A673 (cell line): Measurements from ENCODE around the gene CHAF1A. TPM values are rescaled to one million over a fixed set of nuclear protein-coding genes. Genes with fewer than 3 reads are reported as not detected.

Experiments used
- BruUV-seq: library from RNA; stranded (reverse); fragments of 400-500 nt; replicated peaks from 2 replicates; lab custom pipeline; 2021; lab: Mats Ljungman, UMichigan
- CTCF ChIA-PET: fragments of 300-600 bp; sonication (Branson Sonifier 250); formaldehyde crosslinking; loops from one replicate; lab custom pipeline; 2022; ENCODE audit warnings: antibody characterized with exemption; lab: Charles Lee
- POLR2A ChIA-PET: fragments of 300-600 bp; sonication (Branson Sonifier 250); formaldehyde crosslinking; loops from one replicate; lab custom pipeline; 2022; ENCODE audit warnings: antibody characterized with exemption; ENCODE audit not compliant: low non-redundant PET; lab: Charles Lee
- DNase-seq: peaks from one replicate; pipeline ENCODE4 v3.0.0-alpha.2; 2015; ENCODE audit warnings: low spot score
- H3K27ac ChIP-seq: fragments of 200-600 bp; sonication (generic); 2 replicates; pipeline ENCODE4 v1.5.1; 2016; ENCODE audit warnings: mixed run types, low read depth, mild to moderate bottlenecking, mixed read lengths, antibody characterized with exemption, low read length; ENCODE audit not compliant: poor library complexity, severe bottlenecking
- H3K27me3 ChIP-seq: fragments of 200-600 bp; sonication (generic); replicated peaks from 2 replicates; pipeline ENCODE4 v1.6.1; 2017; ENCODE audit warnings: mixed run types, low read depth, mild to moderate bottlenecking, mixed read lengths, antibody characterized with exemption, low read length; ENCODE audit not compliant: insufficient read depth, poor library complexity
- H3K36me3 ChIP-seq: fragments of 200-600 bp; sonication (generic); 2 replicates; pipeline ENCODE4 v1.6.1; 2016; ENCODE audit warnings: mixed run types, mild to moderate bottlenecking, mixed read lengths, antibody characterized with exemption, low read length; ENCODE audit not compliant: insufficient read depth, poor library complexity, severe bottlenecking
- H3K4me1 ChIP-seq: fragments of 200-600 bp; sonication (generic); 2 replicates; pipeline ENCODE4 v1.6.1; 2017; ENCODE audit warnings: mixed run types, mild to moderate bottlenecking, mixed read lengths, antibody characterized with exemption, low read length; ENCODE audit not compliant: insufficient read depth, poor library complexity, severe bottlenecking
- H3K4me3 ChIP-seq: fragments of 200-600 bp; sonication (generic); 2 replicates; pipeline ENCODE4 v1.5.1; 2016; ENCODE audit warnings: low read depth, mixed run types, mild to moderate bottlenecking, mixed read lengths, low read length; ENCODE audit not compliant: poor library complexity, severe bottlenecking
- H3K9me3 ChIP-seq: fragments of 200-600 bp; sonication (generic); 2 replicates; pipeline ENCODE4 v1.6.1; 2016; ENCODE audit warnings: mixed run types, low read depth, mild to moderate bottlenecking, mixed read lengths, antibody characterized with exemption, low read length; ENCODE audit not compliant: poor library complexity, severe bottlenecking
- CTCF ChIP-seq: fragments of 300-800, 200-600 bp; sonication (generic); conservative IDR thresholded peaks from 2 replicates; pipeline ENCODE4 v1.5.1; 2017; ENCODE audit warnings: low read depth, mild to moderate bottlenecking, antibody characterized with exemption, low read length, moderate library complexity, mixed read lengths
- EZH2 ChIP-seq: fragments of 200-600 bp; sonication (generic); IDR thresholded peaks from 2 replicates; pipeline ENCODE4 v1.6.1; 2017; ENCODE audit warnings: borderline replicate concordance, low read depth, mild to moderate bottlenecking, mixed read lengths, antibody characterized with exemption, low read length; ENCODE audit not compliant: poor library complexity, severe bottlenecking
- intact Hi-C: fragments of 100-400 bp; cut with micrococcal nuclease; formaldehyde crosslinking; loops from one replicate; pipeline ENCODE4 v1.10.0; 2022; ENCODE audit not compliant: unreplicated experiment
- total RNA-seq: library from RNA; stranded (reverse); gene quantifications from 2 replicates; pipeline ENCODE4 v1.2.3, GENCODE V29; 2021

CHAF1A gene
- total RNA-seq, 1 experiment from 2014 or later: 115 TPM

- intact Hi-C loops: no loop called here
- peak; percentile 57 for DNase-seq
- POLR2A ChIA-PET: no interaction called here
- Histone ChIP-seq H3K27ac (peak overlapping the region; percentile 19), H3K4me3 (no peak overlapping the region), H3K27me3 (no peaks in the 10 kb centered on the region), H3K9me3 (no peaks in the 10 kb centered on the region), H3K36me3 (no peaks in the 10 kb centered on the region), H3K4me1 (peaks cover 42% of the 10 kb centered on the region)
- CTCF ChIA-PET: interaction anchor here (1.0 kb wide), 1 partner anchor 27 kb away, joined by 6 read pairs; no protein-coding TSS in a partner anchor
- no TSS peak for BruUV-seq
- no peak for TF ChIP-seq CTCF
- TF ChIP-seq EZH2: no peak
Measured at GRCh38 chr19:4379383-4380253, 22.8 kb upstream of the CHAF1A start.

GRCh38 chr19:4380254-4380727 is 22.1 kb upstream of the CHAF1A start:
- Histone ChIP-seq H3K4me1 (peaks cover 35% of the 10 kb centered on the region), H3K27me3 (no peaks in the 10 kb centered on the region), H3K36me3 (no peaks in the 10 kb centered on the region), H3K9me3 (no peaks in the 10 kb centered on the region), H3K4me3 (no peak overlapping the region), H3K27ac (peak overlapping the region; percentile 15)
- no peak for DNase-seq
- ChIA-PET CTCF (interaction anchor here (1.0 kb wide), 1 partner anchor 28 kb away, joined by 6 read pairs; no protein-coding TSS in a partner anchor), POLR2A (interaction anchor here (0.6 to 0.7 kb wide), 2 partner anchors 9 to 411 kb away, joined by 9 to 10 read pairs; no protein-coding TSS in a partner anchor)
- BruUV-seq: no TSS peak
- intact Hi-C loops: no loop called here
- TF ChIP-seq EZH2: no peak

- no peaks in the 10 kb centered on the region for H3K9me3 ChIP-seq
- intact Hi-C loops: no loop called here
- peak overlapping the region; percentile 58 for H3K27ac ChIP-seq
- no peak for DNase-seq
- no peak for TF ChIP-seq CTCF
- no peak for TF ChIP-seq EZH2
- no peaks in the 10 kb centered on the region for H3K36me3 ChIP-seq
- peaks cover 10% of the 10 kb centered on the region for H3K4me1 ChIP-seq
- no peaks in the 10 kb centered on the region for H3K27me3 ChIP-seq
- ChIA-PET POLR2A (no interaction called here), CTCF (no interaction called here)
- no TSS peak for BruUV-seq
- H3K4me3 ChIP-seq: no peak overlapping the region
Measured at GRCh38 chr19:4385291-4386040, 17.0 kb upstream of the CHAF1A start.
